EH (cell line): ENCODE results near the gene TEAD3.
"Not testable (repeated sequence)": the region's sequence is repeated elsewhere in the genome, so short reads cannot be mapped to it uniquely, and the experiment has no call there.

Experiments used
- DNase-seq: peaks from one replicate; pipeline ENCODE4 v3.0.0-alpha.2; 2015; ENCODE audit warnings: low read depth

TEAD3 gene

DNA sequence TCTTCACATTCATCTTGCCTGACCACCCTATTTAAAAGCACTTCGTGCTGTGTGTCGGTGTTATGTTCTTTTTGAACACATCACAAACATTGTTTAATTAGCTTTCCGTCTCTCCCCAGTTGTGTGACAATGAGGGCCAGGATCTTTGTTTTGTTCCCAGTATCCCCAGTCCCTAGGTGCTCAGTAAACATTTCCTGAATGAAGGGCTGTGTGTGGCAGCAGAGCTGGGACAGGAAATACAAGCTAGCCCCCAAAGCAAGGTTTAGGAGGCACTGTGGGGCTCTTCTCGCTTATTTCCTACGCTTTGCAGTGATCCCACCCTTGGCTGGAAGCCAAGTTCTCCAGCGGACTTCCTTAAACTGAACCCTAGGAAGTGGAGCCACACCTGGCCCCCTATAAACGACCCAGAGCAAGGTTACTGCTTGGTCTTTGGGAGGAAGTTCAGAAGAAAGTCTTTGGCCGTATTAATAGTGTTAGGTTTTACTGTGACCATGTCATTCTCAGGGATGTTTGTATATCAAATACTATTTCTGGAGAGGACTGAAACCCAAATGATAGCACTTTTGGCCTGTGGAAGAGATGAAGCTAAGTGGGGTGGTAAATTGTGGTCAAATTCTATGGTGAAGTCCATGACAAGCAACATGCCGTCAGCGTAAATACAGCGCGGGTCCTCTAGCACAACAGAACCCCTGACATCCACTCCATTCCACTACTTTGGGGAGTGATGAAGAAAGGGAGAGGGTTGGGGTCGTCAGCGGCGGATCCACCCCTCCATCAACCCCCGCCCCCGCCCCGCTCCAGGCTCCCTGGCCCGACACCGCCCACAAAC lies 45.3 kb downstream of the TEAD3 start:
- no peak for DNase-seq

- DNase-seq = peak; percentile 80
Measured at GRCh38 chr6:35449287-35449881, 47.5 kb downstream of the TEAD3 start.

GRCh38 chr6:35448191-35448590 lies 48.7 kb downstream of the TEAD3 start:
- peak; percentile 13 for DNase-seq

GRCh38 chr6:35445691-35446090 lies 51.2 kb downstream of the TEAD3 start:
- peak; percentile 62 for DNase-seq

- DNase-seq = no peak
Measured at GRCh38 chr6:35443341-35444030, 53.4 kb downstream of the TEAD3 start.

GRCh38 chr6:35442693-35443092 lies 54.2 kb downstream of the TEAD3 start:
- no peak for DNase-seq

GRCh38 chr6:35441642-35442041 lies 55.2 kb downstream of the TEAD3 start:
- DNase-seq = no peak

DNA sequence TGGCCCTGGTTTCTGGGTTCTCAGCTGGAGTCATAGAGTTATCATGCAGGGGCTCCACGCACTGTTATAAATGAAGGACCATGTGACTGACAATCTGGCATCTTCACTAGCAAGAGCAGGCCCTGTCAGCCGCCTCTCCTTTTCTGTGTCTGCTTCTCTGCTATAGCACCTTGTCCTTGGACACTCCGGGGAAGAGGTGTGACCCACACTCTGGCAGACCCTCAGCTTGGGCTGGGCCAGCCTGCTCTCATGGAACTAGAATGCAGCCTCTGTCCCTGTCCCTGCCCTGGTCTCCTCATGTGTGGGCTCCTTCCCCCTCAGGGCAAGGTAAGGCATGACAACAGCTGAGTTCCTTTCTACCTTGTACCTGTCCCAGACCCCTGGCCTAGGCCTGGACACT lies 55.7 kb downstream of the TEAD3 start:
- DNase-seq = no peak

DNA sequence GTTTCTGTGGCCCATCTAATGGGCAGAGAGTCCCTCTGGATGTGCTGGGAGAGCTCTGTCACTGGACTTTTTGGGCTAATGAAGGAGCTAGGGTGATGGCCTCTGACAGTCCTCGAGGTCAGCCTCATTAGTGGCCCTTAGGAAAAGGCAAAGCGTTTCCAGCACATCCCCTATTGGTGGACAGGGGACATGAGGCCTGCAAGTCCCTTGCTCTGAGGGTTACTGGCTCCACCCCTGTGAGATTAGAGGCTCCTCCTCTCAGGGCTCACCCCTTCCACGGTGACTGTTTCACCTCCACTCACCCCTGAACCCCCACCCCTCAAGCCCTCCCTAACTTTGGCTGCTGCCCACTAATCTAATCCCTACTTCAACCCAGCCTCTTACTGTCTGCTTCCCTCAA lies 57.6 kb downstream of the TEAD3 start:
- DNase-seq = no peak

GRCh38 chr6:35438378-35439065 lies 58.4 kb downstream of the TEAD3 start:
- DNase-seq = not testable (repeated sequence)

DNA sequence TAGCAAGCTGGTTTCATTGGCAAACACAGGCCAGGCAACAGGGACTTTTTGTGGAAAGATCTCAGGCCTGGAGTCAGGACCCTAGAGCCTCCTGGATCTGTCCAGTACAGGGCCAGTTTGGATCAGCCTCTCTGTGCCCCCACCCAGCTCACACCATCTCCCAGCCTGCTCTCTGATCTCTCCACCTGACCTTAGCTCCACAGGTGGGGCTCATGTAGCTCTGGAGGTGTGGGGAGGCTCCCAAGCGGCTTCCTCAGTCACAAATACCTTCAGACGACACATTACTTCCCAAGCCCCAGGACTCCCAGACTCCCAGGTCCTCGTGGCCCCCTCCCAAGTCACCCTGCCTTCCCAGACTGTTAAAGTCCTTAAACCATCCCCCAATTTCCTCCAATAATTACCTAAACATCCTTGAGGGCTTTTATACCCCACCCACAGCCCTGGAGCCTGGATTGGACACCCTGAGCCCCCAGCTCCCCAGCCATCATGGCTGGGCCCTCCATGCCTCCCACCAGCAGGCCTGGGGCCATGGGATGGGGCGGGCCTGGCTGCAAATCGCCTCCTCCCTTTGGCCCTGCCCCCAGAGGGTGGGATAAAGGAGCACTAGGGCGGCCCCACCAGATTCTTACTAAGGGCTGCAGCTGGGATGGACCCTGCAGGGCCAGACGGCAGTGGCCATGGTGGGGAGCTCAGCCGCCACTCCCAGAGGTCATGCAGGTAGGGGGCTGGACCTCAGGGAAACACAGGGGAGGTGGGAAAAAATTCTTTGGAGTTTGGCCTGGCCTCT lies 60.6 kb downstream of the TEAD3 start:
- no peak for DNase-seq

- no peak for DNase-seq
Measured at GRCh38 chr6:35435074-35435837, 61.6 kb downstream of the TEAD3 start.

DNA sequence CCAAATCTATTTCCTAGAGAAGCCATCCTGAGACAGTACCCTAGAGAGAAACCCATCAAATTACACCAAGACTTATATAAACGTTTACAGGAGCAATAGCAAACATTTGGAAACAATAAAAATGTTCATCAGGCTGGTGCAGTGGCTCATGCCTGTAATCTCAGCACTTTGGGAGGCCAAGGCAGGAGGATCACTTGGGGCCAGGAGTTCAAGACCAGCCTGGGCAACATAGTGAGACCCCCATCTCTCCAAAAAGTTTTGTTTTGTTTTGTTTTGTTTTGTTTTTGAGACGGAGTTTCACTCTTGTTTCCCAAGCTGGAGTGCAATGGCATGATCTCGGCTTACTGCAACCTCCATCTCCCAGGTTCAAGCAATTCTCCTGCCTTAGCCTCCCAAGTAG lies 64.2 kb downstream of the TEAD3 start:
- DNase-seq = not testable (repeated sequence)

- no peak for DNase-seq
Measured at GRCh38 chr6:35432291-35432690, 64.6 kb downstream of the TEAD3 start.

DNA sequence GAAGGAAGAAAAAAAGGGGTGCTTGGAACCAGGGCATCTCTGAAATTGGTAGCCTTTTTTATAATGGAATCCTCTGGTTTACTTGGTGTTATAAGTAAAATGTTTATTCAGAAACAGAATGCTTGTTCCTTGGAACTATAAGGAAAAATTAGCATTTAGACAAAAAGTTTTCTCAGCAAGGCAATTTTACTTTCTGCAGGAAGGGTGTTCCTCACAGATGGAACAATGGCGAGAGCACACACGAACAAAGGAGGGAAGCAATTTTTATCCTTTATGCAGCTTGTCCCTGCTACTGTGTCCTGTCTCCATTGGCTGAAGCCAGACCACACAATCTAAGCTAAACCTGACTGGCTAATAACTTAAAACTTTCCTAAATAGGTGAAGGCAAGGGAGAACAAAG lies 67.4 kb downstream of the TEAD3 start:
- no peak for DNase-seq

GRCh38 chr6:35428421-35429149 lies 68.3 kb downstream of the TEAD3 start:
- no peak for DNase-seq

DNA sequence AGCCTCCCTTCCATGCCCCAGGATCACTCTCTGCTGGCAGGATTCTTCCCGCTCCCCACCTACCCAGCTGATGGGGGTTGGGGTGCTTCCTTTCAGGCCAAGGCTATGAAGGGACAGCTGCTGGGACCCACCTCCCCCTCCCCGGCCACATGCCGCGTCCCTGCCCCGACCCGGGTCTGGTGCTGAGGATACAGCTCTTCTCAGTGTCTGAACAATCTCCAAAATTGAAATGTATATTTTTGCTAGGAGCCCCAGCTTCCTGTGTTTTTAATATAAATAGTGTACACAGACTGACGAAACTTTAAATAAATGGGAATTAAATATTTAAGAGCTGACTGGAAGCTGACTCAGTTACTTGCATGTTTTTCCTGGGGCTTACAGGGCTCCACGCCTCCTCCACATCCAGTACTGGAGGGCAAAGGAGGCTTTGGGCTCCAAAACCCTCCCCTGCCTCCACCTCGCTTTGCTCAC lies 69.0 kb downstream of the TEAD3 start:
- peak; percentile 90 for DNase-seq

DNA sequence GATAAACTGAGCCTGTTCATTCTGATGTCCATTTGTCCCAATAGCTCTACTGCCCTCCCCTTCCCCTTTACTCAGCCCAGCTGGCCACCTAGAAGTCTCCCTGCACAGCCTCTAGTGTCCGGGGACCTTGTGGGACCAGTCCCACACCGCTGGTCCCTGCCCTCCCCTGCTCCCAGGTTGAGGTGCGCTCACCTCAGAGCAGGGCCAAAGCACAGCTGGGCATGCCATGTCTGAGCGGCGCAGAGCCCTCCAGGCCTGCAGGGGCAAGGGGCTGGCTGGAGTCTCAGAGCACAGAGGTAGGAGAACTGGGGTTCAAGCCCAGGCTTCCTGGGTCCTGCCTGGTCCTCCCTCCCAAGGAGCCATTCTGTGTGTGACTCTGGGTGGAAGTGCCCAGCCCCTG lies 69.4 kb downstream of the TEAD3 start:
- no peak for DNase-seq

GRCh38 chr6:35426074-35426473 lies 70.8 kb downstream of the TEAD3 start:
- DNase-seq = no peak

GRCh38 chr6:35425284-35425683 lies 71.6 kb downstream of the TEAD3 start:
- peak; percentile 97 for DNase-seq
